HG03045 (cell line): ENCODE data around the gene RNF34.
A peak's percentile ranks its signal among the peaks of the same experiment; 100 is the strongest.

ENCODE experiments used
- ATAC-seq: cut with Tn5 transposase; IDR thresholded peaks from one replicate; pipeline ENCODE4 v1.9.1; 2021; ENCODE audit warnings: mild to moderate bottlenecking, moderate library complexity; ENCODE audit not compliant: unreplicated experiment

Gene RNF34

DNA sequence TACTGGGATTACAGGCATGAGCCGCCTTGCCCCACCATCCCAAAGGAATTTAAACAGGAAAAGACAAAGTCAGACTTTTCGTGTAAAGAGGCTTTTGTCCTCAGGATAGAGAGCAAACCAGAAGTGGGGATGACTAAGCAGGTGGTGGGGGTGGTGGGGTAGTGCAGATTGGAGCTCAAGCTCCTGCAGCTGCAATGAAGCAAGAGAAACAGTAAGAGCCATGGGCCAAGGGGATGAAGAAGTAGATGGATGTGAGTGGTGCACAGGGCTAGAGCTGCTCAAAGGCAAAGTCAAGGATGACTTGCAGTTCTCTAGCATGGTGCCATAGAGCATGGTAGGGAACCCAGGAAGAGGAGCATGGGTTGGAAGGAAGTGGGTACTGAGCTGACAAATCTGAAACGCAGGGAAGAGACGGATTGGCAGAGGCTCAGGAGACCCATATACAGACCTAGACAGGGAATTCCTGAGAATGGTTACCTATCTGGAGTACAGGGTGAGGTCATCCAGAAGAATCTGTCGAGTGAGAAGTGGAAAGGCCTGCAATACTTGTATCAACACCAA is 11.4 kb upstream of the RNF34 start:
- no peak for ATAC-seq

DNA sequence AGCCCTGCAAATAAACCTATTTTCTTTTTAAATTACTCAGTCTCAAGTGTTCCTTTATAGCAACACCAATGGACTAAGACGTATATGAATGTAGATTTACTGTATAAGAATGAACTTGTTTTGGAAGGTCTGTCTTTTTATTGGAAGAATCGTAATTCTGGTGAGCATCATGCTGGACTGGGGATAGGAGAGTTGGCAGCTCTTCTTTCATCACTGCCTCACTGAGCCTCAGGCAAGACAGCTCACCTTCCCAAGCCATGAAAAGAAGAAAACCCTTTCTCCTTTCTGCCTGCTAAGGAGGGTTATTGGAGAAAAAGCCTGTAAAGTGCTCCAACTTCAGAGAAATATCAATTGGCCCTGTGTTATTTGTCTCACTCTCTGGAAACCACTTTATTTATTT is 9.1 kb upstream of the RNF34 start:
- ATAC-seq: no peak

- ATAC-seq: no peak
Measured at GRCh38 chr12:121391619-121392324, 8.1 kb upstream of the RNF34 start.

DNA sequence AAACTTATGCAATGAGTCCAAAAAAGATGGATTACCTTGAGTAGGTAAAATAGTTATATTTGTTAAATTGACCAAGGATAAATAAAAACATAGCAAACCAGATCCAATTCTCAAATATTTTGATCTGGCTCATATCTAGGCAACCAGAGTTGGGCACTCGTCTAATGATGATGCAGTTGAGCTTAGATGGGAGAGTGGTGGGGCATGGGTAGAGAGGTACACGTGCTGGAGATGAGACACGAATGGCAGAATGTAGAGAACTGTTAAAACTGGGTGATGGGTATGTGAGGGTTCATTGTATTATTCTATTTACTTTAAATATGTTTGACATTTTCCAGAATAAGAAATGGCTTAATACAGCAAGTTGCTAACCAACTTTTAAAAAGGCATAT is 7.6 kb upstream of the RNF34 start:
- no peak for ATAC-seq

GRCh38 chr12:121397521-121397920 is 2.4 kb upstream of the RNF34 start:
- ATAC-seq: no peak

DNA sequence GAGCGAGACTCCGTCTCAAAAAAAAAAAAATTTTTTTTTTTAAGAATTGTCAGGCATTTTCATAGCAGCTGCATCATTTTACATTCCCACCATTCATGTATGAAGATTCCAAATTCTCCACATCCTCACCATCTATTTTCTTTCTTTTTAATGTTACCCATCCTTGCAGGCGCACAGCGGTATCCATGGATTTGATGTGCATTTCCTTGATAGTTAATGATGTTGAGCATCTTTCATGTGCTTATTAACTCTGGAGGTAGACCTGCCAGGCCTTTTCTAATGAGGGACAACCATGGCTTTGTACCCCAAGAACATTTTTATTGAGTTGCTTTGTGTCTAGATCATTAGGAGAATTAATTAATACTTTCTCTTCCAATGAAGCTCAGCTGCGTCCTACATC is 1.6 kb upstream of the RNF34 start:
- ATAC-seq: no peak

DNA sequence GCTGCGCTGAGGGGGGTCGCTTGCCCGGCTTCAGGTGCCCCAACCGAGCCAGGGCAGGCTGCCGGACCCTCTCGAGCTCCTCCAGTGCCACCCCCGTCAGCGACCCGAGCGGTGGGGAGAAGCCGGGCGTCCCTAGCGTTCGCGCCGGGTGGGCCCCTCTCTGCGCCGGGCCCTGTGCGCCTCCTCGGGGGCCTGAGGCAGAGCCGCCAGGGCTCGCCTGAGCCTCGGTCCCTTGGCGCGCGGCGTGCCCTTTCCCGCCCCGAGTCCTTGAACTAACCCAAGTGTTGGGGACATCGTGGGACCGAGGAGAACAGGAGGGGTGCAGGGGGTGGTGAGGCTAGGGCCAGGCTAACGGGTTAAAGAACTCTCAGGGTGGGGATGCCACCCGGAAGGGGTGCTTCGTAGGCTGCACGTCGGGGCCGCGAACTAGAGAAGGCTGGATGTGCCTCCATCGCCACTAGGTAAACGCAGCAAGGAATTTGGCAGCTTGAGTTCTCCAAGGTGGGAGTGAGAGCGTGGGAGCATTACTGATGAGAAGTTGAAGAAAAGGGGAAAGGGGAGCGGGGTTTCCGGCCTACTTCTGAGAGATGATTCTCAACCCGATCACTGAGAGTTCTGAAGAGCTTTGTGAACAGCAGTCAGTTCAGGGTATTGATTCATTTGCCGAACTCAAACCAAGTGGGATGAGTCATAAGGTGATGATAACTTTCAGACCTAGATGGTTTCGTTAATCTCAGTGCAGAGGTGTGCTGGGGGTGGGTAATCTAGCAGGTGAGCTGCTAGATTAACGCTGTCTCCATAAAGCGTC is 618 bp downstream of the RNF34 start:
- ATAC-seq: peak; percentile 28

DNA sequence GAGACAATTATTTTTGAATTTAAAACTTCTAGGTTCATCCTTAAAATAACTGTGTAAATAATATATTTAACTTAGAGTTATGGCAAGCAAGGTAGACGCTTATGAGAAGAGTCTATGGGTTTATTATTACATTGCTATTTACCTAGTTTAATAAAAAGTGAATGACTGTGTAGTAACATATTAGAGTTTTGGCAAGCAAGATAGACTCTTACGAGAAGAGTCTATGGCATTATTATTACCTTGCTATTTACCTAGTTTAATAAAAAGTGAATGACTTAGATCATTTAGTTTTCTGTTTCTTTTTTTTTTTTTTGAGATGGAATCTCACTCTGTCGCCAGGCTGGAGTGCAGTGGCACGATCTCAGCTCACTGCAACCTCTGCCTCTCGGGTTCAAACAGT is 3.8 kb downstream of the RNF34 start:
- ATAC-seq: no peak

DNA sequence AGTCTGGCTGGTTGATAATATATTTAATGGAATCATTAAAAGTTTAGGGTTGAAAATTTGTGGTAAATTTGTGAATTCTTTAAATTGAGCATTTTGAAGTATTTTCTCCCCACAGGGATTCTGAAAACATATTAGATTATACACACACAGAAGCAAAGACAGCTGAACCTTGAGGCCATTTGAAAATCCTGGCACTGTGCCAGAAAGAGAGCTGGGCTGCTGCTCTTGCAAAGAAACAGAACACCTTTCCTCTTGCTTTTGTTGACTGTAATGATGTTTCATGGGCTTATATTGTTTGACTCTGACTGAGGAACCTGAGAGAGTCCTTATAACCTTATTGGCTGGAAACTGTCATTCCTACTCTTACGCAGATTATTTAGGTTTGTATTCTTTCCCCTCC is 4.8 kb downstream of the RNF34 start:
- ATAC-seq: no peak

DNA sequence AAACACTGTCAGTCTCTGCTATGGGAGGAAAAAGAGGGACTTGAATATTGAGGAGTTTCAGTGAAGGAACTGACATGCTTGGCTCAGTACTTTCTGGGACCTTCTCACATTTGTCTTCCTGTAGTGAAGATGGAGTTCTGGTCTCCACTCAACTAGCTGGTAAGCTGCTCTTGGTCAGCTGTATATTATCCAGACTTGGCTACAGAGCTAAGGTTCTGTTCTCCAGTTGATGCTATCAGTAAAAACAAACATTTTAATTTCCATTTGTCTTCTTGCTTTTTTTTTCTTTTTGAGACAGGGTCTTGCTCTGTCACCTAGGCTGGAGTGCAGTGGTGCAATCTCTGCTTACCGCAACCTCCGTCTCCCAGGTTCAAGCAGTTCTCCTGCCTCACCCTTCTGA is 5.3 kb downstream of the RNF34 start:
- ATAC-seq: no peak

GRCh38 chr12:121413917-121414316 is 14.0 kb downstream of the RNF34 start:
- no peak for ATAC-seq

GRCh38 chr12:121417847-121418246 is 17.9 kb downstream of the RNF34 start:
- no peak for ATAC-seq

DNA sequence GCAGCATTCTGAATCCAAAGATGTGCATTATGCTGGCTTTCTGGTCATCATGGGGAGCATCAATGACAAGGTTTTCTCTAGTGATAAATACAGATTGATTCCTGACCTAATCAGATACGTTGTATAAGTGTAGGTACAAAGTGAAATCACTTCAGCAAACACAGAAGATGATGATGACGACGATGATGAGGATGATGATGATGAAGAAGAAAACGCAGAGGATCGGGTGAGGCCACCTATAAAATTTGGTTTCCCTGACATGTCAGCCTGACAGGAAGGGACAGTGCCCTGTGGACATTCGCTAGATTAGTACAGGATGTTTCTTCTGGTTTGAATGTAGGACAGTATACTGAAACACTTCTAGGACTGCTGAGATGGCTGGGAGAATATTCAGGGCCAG is 20.2 kb downstream of the RNF34 start:
- ATAC-seq: no peak

- ATAC-seq: no peak
Measured at GRCh38 chr12:121423253-121423652, 23.3 kb downstream of the RNF34 start.

DNA sequence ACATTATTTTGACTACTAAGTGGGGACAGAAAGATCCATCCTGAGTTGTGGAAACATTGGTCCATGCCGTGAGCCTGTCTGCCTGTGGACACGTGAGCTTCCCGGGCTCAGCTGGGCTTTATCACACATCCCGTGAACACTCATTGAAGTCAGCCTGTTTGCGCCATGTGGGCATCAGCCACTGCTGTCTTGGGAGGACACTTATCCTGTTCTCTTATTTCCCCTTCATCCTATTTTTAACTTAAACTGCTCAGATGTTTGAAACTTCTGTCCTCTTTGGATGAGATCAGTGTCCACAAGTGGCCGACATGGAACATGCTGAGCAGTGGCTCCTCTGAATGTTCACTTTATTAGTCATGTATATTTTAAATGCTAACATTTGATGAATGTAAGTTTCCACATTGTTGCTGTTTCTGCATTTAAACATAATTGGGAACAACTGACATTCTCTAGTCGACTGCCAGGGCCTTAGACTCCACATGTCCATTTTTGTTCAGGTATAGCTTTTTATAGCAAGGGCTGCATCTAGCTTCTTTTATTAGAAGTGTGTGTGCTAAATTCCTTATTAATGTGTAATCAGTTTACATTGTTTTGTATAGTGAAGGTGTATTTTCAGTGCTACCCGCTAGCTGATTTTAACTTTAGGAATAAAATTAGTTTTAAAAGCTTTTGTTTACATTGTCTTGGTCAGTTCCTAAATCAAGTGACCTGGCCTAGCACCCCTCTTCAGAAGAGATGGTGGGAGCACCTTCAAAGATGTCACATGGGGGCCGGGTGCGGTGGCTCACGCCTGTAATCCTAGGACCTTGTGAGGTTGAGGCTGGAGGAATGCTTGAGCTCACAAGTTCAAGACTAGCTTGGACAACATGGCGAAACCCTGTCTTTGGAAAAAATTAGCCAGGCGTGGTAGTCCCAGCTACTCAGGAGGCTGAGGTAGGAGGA is 24.0 kb downstream of the RNF34 start:
- ATAC-seq: no peak

DNA sequence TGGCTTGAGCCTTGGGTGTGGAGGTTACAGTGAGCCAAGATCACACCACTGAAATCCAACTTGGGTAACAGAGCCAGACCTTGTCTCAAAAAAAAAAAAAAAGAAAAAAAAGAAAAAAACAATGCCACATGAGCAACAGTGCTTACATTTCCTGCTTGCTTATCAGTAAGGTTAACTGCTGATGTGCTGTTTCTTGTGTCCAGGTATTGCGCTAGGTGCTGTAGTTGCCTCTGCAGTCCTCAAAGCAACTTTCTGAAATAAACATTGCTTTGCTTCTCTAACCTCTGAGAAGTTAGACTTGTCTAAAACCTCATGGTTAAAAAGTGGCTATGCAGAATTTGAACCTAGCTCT is 24.7 kb downstream of the RNF34 start:
- ATAC-seq: no peak

- no peak for ATAC-seq
Measured at GRCh38 chr12:121427556-121428050, 27.7 kb downstream of the RNF34 start.

DNA sequence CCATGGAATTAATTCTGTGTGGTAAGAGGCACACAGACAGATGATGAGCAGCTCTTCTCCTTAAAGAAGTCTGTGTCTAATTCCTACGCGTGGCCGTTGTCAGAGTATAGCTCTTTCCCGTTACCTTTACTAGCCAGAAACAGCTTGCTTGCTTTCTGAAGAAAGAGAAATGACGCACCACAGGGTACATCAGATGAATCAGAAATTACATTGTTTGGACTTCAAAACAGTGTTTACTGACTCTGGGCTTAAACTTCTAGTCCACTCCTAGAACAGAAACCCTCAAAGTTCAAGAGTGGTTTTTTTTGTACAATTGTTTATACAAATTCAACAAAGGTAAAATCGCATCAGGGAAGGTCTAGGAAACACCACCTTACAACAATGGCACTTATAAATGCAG is 29.0 kb downstream of the RNF34 start:
- no peak for ATAC-seq

DNA sequence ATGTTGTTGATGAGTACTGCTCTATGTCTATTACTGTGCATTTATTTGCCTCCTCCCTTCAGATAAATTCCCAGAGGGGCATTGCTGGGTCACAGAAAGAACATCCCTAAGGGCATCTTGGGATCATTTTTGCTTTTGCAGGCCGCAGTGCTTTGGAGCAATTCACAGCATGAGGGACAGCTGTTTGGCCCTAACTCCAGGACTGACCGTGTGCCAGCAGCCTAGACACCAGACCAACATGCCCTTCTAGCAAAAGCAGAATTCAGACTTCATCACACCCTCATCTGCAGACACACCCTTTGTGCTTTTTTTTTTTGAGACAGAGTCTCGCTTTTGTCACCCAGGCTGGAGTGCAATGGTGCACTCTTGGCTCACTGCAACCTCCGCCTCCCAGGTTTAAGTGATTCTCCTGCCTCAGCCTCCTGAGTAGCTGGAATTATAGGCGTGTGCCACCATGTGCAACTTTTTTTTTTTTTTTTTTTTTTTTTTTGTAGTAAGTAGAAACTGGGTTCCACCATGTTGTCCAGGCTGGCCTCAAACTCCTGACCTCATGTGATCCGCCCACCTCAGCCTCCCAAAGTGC is 31.0 kb downstream of the RNF34 start:
- no peak for ATAC-seq

DNA sequence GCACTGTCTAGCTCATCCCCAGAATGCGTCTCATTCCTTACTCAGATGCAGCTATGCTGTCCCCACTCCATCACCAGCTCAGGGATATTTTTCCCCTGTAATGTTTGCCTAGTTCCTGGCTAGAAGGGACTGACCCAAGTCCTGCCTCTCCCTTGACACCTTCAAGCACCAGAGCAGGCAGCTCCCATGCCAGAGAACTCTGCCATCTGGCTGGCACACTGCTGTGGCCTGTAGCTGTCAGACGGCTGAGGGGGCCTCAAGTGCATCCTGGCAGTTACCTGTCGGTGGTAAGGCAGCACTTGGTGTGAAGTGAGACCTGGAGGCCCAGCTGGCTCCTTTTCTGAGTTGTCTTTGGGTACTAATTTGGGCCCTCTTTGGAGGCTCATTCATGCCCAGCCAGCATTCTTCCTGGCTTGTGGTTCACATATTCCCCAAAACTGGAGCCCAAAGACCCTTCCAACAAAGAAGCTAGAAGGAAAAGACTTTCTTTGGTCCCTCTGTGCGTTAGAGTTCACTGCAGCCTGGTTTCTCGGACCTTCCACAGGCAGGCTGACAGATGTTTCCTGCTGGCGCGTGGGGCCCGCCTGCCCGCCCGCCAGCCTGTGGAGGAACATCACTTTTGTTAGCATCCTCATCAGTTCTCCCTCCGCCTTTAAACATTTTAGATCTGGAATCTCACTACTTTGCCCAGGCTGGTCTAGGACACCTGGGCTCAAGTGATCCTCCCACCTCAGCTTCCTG is 33.0 kb downstream of the RNF34 start:
- no peak for ATAC-seq
